Stimulated activated naive CD4-positive, alpha-beta T cell treated with Interleukin-2 at 50 U/mL for 16 hours (primary cell): ENCODE data around the gene CRYGS.
A peak's percentile ranks its signal among the peaks of the same experiment; 100 is the strongest.
"Not testable (repeated sequence)": the region's sequence is repeated elsewhere in the genome, so short reads cannot be mapped to it uniquely, and the experiment has no call there.

Source experiments
- DNase-seq: peaks from one replicate; lab custom pipeline; 2025; lab: John Stamatoyannopoulos, UW

The CRYGS gene

DNA sequence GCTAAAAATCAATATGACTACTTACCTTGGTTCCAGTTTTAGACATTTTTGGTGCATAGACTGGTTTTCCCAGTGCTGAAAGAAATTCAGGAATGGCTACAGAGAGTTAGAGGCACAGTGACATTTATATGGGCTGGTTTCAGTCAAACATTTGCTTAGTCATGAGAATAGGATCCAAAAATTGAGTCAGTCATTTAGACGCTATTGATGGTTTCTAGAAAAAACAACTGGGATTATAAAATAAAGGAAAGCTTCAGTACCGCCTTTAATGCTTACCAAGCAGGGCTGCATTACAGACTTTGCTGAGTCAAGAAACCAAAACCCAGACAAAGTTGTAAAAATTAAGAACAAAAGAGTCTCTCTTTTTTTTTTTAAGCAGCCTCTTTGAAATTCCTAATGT, at the start of gene CRYGS:
Gene CRYGS, minus strand, starts transcription at position 100 of the 400 bp plus-strand sequence. Its CDS starts 54 bp downstream, at position 46.
- no peak for DNase-seq

DNA sequence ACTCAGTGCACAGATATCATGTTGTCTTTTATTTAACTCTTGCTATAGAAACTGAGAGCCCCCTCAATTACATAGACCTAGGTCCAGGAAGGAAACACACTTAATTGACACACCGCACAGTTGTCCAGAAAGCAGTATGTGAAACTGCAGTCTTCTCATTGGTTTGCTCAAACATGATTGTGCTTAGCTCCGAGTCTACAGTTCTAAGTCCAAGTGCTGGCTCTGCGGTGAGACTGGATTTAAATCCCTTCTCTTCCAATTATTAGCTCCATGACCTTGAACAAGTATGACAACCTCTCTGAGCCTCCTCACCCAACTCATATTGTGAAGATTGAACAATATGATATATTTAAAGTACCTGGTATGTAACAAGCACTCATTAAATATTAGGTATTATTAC, 49.7 kb upstream of the CRYGS start:
- no peak for DNase-seq

DNA sequence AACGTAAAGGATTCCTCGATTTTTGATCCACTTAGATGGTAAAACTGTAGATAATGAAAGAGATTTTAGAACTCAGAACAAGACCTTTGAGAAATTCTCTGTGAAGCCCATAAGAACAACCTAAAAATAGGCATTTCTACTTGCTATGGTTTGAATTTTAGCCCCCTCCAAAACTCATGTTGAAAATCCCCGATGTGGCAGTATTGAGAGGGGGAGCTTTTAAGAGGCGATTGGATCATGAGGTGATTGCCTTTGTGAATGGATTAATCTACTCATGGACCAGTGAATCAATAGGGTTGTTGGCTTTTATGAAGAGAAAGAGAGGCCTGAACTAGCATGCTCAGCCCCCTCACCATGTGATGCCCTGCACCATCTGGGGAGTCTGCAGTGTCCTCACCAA, 48.5 kb upstream of the CRYGS start:
- no peak for DNase-seq

DNA sequence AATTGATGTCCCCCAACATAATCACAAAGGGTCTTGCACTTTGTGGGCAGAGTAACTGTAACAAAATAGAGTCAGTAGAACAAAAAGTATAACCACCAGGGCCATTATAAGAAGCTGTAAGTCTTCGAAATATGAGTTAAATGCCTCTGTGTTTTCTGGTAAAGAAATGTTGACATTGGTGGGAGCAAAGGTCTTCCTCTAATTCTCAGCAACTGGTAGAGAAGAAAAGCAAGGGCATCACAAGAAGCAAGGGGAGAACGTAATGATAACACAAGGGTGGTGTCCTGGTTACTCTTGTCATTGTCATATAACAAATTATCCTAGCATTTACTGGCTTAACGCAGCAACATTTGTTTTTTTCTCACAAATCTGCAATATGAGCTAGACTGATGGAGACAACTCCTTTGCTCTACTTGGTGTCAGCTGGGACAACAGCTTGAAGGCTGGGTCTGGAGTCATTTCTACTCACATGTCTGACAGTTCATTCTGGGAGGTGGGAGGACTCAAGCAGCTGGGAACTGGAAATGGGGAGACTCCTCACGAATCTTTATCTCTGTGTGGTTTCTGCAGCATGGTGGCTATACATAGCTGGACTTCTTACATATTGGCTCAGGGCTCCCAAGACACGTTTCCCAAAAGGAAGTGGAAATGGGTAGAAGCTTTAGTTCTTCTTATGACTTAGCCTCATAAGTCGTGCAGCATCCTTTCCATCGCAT, 46.6 kb upstream of the CRYGS start:
- DNase-seq: no peak

DNA sequence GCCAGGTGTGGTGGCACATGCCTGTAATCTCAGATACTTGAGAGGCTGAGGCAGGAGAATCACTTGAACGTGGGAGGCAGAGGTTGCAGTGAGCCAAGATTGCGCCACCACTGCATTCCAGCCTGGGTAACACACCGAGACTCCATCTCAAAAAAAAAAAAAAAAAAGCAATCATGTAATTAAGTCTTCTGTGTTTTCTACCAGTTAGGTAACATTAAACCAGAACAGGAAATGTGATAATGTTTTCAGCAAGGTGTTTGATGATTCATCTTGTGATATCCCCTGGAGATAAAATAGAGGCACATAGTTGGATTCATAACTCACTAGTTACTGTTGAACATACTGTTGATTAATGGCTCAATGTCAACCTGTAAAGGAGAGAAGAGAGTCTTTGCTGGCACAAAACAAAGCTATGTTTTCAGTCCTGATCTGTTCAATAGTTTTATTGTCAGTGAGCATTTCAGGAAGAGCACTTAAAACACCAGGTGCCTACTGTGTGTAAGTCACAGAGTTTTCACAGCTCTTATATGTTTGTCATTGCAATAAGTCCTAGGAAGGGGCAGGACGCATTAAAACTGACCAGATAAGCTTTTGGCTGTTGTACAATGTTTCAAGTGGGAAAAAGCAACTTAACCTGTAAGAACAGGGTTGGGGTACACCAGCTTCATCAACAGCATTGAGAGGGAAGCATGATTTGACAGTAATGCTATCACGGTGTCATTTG, 45.8 kb upstream of the CRYGS start:
- no peak for DNase-seq

DNA sequence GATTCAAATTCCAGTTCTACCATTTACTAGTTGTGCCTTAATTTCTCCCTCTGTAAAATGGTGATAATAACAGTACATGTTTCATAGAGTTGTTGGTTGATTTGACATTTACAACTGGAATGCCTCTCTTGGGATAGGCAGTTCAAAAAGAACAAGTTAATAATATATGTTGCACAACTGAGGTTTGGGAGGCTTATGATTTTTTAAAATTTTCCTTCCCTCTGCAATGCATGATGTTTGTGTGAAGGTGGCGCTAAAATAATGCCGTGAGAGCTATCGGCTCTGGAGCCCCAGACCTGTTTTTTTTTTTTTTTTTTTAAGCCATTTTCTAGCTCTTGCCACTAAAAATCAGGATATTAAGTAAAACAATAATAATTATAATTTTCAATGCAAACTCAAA, 44.9 kb upstream of the CRYGS start:
- no peak for DNase-seq

DNA sequence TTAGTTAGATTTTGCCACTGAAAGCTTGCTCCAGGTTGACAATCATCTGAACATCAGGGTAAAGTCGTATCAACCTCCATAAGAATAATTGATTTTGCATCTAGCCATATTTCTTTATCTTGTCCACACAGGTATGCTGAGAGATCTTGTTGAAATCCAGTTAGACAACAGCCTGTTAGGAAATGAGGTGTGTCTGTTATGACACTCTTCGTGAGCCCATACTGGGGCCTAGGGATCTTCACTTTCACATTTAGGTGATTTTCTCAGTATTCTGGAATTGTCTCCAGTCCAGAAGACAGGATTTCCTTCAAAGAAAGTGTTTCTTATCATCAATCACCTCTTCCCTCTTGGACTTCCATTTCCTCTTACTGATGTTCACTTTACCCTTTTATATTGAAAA, 44.5 kb upstream of the CRYGS start:
- no peak for DNase-seq

DNA sequence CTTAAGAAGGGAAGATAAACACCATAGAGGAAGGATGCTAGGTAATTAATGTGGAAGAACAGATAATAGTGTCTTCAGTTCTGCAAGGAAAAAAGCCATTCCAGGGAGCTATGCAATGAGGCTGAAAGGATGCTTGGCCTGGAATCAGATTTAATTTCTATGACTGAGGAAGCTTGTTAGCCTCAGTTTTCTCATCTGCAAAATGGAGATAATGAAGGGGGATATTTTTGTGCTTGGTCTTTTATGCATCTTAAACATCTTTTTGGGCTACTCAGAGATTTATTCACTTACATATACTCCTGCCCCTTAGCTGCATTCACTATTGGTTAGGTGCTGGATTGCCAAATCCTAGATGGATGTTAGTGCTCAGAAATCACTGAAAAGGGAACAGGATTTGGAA, 43.0 kb upstream of the CRYGS start:
- no peak for DNase-seq

DNA sequence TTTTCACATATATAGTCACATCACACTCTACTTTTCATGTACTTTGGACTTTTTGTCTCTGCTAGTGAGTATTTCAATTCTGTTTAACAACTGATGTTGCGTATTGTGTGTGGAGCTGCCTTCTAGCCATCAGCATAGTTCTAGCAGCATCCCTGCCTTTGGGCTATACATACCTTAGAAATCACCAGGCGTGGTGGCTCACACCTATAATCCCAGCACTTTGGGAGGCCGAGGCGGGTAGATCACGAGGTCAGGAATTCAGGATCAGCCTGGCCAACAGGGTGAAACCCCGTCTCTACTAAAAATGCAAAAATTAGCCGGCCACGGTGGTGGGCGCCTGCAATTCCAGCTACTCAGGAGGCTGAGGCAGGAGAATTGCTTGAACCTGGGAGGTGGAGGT, 42.1 kb upstream of the CRYGS start:
- DNase-seq: not testable (repeated sequence)

DNA sequence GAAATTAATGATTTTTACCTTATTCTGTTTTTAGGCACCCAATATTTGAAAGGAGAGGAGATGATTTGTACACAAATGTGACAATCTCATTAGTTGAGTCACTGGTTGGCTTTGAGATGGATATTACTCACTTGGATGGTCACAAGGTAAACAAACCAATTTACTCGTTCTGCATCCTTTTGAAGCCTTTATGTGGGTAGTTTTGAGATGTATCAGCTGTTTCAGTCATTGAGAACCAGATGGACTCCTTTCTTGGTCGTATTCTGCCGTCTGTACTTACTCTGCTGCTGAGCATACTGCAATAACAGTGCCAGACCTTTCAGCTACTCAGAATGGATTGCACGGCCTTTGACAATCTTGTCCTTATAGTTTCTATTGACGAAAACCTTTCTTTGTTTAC, 39.7 kb upstream of the CRYGS start:
- DNase-seq: no peak

DNA sequence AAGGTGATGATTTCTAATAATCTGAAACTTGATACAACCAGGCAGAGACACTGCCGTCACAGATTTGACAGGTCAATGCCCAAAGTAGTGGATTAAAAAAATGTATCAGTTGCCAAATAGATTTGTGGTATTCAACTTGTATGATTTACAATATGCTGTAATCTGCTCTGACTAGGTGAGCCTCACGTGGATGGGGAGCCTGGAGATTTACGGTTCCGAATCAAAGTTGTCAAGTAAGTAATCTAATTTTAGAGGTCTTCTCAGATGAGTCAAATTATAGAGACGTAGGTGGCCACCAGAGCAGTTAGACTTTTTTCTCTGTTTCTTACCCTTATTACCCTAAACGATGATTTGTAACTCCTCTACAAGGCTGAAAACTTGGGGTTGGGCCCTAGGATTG, 38.4 kb upstream of the CRYGS start:
- DNase-seq: no peak

DNA sequence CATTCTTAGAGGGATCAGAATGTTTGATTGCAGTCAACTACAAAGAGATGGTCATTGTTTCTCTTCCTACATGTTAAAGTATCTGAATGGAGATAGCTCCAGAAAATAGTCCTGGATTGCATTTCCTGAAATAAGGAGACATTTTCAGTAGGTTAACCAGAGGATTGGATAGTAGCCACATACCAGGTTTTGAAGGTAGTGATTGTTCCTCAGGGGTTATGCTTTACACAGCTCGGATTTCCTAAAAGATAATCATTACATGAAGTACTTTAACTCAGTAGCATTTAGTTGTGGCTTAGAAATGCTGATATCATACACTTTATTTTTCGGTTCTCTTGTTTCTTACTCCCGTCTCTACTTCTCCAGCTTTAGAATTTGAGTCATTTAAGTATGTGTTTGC, 36.6 kb upstream of the CRYGS start:
- no peak for DNase-seq

DNA sequence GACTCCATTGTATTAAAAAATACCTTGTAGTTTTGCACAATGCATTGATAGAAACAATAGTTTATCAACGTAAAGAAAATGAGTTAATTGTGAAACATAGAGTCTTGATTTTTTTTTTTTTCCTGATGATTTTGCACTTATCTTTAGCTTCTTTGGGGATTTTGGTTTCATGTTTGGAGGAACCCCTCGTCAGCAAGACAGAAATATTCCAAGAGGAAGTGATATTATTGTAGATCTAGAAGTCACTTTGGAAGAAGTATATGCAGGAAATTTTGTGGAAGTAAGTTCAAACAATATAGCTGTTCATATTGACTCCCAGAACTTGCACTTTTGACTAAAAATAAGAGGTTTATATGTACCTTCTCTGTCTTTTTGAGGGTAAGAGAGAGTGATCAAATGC, 33.3 kb upstream of the CRYGS start:
- no peak for DNase-seq

DNA sequence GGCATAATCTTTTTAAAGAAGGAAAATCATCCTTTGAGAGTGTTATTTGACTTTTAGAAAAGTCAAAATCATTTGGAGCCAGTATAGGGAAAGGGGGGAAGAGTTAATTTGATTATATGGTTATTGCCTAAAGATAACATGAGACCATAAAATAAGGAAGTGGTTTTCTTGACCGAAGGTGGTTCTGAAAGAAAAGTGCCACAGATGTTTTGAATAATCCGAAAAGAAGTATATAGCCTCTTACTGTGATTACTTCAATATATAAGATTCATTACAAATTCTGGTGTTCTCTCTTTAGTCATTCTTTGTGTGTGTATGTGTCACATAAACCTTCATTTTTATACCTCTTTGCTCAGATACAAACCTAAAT, 27.4 kb upstream of the CRYGS start:
- no peak for DNase-seq

DNA sequence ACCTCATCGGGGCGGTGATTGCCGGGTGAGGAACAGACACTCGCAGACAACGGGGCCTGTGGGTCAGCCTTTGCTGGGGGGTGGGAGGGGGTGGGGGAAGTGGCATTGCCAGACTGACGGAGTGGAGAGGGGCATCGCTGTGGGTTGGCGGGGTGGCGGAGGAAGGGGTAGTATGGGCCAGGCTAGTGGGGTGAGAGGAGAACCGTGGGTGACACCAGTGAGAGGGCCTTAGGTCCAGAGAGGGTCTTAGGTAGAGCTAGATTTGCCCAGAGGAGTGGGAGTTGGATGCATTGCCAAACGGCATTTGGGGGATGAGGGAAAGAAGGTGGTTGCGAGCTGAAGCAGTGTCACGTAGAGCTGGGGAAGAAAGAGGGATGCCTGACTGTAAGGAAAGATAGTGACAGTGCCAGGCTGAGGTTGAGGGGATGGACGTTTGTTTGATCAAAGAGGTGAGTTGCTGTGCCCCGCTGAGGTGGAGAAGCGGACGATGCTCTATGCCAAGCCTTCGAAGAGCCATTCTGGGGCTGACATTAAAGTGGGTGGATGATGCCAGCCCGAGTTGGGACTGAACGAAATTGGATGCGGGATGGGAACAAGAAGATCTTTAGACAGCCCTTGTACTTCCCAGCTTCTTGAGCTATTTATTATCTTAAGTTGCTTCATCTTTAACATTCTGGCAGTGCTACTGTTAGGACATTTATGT, 26.9 kb upstream of the CRYGS start:
- DNase-seq: no peak

DNA sequence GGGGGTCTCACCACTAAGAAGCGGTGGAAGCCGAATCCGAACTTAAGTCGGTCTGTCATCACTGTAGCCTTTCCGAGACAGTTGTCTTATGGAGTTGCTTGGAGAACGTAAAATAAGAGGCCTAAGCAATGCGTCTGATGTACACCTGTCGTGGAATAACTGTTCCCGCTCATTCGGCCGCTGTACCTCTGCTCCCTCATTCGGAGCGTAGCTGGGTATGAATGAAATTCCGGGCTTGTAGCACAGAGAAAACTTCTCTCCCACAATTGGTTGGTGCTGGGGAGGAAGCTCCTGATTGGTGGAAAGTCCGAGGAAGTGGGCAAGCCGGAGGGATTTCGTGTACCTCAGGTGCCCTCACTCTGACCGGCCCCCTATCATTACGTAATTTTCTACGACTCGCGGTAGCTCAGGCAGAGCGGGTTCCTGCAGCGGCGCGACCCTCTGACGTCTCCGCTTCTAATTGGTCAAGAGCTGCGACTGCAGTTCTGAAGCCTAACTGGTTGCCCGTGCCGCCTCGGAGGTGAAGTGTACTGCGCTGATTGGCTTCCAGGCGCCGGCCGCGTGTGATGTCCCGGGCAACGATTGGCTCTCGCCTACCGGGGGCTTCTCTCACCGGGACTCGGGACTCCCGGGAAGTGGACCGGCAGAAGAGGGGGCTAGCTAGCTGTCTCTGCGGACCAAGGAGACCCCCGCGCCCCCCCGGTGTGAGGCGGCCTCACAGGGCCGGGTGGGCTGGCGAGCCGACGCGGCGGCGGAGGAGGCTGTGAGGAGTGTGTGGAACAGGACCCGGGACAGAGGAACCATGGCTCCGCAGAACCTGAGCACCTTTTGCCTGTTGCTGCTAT, 26.1 kb upstream of the CRYGS start, which contains the start of gene DNAJB11:
Gene DNAJB11, plus strand, starts transcription at position 625 of the 845 bp plus-strand sequence. Its CDS starts 178 bp downstream, at position 803.
- DNase-seq: peak; percentile 99

DNA sequence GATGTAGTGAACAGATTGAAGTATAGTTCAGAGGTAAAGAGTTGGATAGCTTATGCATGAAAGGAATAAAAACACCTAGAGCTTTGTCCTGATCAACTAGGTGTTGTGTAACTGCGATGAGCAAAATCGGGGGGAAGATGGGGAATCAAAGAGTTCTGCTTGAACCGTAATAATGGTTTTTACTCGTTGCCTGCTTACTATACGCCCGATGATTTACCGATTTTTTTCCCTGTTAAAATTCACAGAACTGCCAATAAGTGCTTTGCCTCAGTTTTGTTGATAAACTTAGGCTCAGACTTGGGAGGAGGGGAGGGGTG, 25.6 kb upstream of the CRYGS start:
- no peak for DNase-seq

DNA sequence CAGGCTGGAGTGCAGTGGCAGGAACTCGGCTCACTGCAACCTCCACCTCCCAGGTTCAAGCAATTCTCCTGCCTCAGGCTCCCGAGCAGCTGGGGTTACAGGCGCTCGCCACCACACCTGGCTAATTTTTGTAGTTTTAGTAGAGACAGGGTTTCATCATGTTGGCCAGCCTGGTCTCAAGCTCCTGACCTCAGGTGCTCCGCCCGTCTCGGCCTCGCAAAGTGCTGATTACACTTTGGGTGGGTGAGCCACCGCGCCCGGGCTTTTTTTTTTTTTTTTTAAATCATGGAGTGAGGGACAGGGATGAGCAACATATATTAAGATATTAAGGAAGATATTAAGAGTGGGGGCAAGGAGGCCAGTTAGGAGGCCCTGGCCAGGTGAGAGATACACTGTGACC, 25.2 kb upstream of the CRYGS start:
- not testable (repeated sequence) for DNase-seq

DNA sequence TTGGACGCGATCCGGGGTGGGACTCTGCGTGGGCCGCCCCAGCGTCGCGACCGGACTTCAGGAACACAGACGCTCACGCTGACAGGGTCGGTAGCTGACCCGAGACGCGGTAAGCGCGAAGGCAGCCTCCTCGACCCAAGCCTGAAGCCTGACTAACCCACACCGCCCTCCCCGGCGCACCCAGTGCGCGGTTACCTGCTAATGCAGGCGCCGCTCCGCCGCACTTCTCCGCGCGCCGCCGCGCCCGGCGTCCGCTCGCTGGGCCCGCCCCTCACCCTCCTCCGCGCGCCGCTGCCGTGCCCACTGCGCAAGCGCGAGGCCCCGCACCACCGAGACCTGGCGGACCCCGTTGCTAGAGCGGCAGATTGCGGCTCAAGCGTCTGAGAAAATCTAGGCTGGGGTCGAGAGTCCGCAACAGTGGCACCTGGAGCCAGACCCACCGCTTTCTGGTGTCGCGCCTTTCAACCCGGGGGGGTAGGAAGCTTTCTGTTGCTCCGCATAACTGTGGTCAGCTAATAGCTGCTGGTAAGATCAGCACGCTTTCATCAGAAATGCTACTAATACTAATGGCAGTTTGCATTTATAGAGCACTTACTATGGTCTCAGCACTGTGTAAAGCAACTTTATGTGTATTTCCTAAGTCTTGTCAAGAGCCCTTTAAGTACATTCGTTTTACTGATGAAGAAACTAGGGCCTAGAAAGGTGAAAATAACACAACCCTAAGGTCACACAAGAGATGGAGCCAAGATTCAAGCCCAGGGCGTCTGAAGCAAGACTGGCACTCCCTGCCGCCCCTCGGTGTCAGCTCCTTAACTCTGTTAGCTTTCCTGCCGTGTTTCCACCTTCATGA, 23.1 kb upstream of the CRYGS start, which contains the start of gene TBCCD1:
Gene TBCCD1, minus strand, starts transcription at position 268 of the 850 bp plus-strand sequence. CDS start 3,010 bp downstream, outside the sequence.
- DNase-seq: peak; percentile 87

DNA sequence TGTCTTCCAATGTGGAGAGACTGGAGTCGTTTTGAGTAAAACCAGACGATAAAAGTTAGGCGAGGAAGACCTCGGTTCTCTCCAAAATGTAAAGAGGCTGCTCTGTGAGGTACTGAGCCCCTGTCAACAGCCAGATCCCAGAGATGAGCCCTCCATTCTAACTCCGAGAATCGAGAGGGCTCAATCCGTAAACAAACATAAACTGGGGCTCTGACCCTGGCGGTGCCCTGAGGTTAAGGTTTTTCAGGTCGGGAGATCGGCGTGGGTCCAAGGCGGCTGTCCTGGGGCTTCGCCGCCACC, 22.5 kb upstream of the CRYGS start:
- no peak for DNase-seq

DNA sequence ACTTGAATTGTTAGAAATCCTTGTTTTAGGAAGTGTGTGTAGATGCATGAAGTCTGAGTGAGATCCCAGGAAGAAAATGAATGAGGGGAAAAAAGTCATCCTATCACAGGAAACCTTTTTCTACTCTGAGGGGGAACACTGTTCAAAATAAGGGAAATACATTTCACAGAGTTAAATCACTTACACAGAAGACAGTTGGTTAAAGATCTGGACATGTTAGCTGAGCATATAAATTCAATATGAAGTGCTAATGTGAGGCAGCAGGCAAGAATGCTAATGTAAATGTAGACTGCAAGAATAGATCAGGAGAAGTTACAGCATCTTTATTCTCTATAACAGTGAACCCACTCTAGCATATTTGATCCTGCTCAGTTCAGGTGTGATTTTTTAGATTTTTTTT, 20.4 kb upstream of the CRYGS start:
- no peak for DNase-seq
